ENCODE results near the gene ALOXE3.

ALOXE3 gene

GRCh38 chr17:8046929-8047768 is 71.2 kb downstream of the ALOXE3 start:
- no peak for DNase-seq

GRCh38 chr17:8046306-8046928 is 71.9 kb downstream of the ALOXE3 start:
- no peak for DNase-seq
